GM23248 (cell line): ENCODE data around the gene RPL35.

ENCODE experiments used
- EZH2 ChIP-seq: fragments of 200-600 bp; sonication (generic); IDR thresholded peaks from 2 replicates; pipeline ENCODE4 v1.6.1; 2018; ENCODE audit warnings: antibody characterized with exemption, mild to moderate bottlenecking; ENCODE audit not compliant: insufficient read depth, poor library complexity, severe bottlenecking
- EZH2phosphoT487 ChIP-seq: fragments of 200-600 bp; sonication (generic); IDR thresholded peaks from 2 replicates; pipeline ENCODE4 v1.6.1; 2018; ENCODE audit warnings: antibody characterized with exemption, moderate library complexity, mild to moderate bottlenecking, low read depth; ENCODE audit not compliant: insufficient read depth

GRCh38 chr9:124834591-124834990, 27.2 kb downstream of the RPL35 start:
- no peak for TF ChIP-seq EZH2
- TF ChIP-seq EZH2phosphoT487: no peak
